Activated effector memory CD4-positive, alpha-beta T cell treated with anti-CD3 and anti-CD28 coated beads, Interleukin-2, amount 50 U/mL, for 16 hours (primary cell): ENCODE data around the gene SRCAP.
"Not testable (repeated sequence)": the region's sequence is repeated elsewhere in the genome, so short reads cannot be mapped to it uniquely, and the experiment has no call there.

Experiments
- DNase-seq: peaks from one replicate; pipeline ENCODE4 v3.0.0-alpha.2; 2020

SRCAP gene

DNA sequence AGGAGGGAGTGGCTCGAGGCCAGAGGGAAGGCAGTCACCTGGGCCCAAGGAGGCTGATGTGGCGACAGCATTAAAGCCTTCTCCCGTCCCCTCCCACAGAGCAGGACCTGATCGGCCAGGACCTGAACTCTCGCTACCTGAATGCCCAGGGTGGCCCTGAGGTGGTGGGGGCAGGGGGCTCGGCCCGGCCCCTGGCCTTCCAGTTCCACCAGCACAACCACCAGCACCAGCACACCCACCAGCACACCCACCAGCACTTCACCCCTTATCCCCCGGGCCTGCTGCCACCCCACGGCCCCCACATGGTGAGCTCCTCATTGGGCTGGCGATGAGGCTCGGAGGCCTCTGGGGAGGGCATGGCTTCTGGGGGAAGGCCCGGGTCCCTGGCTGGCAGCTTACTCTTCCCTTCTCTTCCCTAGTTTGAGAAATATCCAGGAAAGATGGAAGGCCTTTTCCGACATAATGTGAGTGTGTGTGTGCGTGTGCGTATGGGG is 34.3 kb upstream of the SRCAP start:
- DNase-seq = no peak

DNA sequence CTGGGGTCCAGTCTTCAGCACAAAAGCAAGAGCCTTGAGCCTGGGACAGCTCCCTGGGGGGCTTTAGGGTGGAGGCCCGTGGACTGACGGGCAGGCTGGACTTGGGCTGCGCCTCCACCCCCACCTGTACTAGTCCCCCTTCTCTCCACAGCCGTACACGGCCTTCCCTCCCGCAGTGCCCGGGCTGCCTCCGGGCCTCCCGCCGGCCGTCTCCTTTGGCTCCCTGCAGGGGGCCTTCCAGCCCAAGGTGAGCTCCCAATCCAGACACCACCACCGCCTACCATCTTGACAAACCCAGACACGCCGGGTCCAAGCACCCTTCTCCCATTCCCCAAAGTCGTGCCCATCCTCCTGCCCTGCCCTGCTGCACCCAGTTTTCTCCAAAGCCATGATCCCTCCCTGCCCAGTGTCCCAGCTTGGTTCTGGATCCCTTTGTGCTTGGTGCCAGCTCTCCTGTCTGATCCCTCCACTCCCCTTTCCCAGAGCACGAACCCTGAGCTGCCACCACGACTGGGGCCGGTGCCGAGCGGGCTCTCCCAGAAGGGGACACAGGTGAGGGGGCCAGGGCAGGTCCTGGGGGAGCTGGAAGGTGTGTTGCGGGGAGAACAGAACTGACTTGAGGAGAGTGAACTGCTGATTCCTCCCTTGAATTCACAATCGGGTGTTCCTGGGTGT is 33.7 kb upstream of the SRCAP start:
- no peak for DNase-seq

DNA sequence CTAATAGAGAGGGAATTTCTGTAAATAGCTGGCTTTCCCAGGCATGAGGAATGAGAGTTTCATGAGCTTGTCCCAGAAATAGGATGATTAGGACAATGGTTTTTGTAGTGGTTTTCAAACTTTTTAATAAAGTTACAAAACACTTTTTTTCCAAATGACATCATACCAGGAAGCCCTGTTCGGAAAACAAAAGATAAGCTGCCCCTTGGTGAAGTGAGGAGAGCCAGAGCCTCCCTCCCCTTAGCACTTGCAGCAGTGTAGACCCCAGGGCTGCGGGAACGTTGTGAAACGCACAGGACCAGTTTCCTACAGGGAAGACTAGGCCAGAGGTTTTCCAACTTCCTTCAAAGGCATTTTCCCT is 33.2 kb upstream of the SRCAP start:
- no peak for DNase-seq

DNA sequence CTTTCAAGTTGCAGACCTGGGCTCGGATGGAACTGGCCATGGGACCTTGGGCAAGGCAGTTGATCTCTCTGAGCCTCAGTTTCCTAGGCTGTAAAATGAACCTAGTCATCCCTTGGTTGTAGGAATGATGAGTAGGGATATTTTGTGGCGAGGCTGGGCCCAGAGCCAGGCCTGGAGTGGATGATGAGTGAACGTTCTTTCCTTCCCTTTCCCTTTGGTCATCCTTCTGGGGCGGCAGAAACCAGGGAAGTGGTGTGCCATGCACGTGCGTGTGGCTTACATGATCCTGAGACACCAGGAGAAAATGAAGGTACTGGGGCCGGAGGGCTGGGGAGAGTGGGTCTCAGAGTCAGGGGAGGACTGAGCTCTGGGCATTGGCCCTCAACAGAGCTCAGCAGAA is 32.3 kb upstream of the SRCAP start:
- DNase-seq = no peak

DNA sequence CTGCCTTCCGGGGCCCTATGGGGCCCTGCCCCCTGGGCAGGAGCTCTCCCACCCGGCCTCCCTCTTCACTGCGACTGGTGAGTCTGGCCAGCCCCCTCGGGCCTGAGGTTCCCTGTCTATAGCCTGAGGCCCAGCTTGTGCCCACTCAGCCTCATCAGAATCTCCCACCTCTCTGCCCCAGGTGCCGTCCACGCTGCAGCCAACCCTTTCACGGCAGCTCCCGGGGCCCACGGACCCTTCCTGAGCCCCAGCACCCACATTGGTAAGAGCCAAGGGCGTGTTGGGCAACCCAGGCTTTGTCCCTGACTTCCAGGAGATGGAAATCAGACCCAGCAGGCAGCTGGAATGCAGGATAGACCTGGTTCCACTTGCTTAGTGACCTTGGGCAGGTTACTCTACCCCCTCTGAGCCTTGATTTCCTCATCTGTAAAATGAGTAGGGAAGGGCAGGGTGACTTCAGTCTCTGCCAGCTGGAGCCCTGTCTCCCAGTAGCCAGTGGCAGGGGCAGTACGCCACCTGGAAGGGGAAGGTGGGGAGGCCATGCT is 31.5 kb upstream of the SRCAP start:
- DNase-seq = no peak

DNA sequence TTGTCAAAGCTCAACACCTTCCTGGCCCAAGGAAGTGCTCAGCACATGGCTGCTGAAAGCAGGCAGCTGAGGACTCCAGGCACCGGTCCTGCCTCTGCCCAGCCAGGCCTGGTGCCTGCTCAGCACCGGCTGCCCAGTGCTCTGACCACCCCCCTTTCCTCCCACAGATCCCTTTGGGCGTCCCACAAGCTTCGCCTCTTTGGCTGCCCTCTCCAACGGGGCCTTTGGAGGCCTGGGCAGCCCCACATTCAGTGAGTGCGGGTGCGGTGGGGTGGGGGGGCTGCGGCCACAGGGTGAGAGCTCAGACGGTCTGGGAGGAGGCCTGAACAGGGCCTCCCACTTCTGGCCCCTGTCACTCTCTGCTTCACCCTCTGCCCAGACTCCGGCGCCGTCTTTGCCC is 30.6 kb upstream of the SRCAP start:
- no peak for DNase-seq

DNA sequence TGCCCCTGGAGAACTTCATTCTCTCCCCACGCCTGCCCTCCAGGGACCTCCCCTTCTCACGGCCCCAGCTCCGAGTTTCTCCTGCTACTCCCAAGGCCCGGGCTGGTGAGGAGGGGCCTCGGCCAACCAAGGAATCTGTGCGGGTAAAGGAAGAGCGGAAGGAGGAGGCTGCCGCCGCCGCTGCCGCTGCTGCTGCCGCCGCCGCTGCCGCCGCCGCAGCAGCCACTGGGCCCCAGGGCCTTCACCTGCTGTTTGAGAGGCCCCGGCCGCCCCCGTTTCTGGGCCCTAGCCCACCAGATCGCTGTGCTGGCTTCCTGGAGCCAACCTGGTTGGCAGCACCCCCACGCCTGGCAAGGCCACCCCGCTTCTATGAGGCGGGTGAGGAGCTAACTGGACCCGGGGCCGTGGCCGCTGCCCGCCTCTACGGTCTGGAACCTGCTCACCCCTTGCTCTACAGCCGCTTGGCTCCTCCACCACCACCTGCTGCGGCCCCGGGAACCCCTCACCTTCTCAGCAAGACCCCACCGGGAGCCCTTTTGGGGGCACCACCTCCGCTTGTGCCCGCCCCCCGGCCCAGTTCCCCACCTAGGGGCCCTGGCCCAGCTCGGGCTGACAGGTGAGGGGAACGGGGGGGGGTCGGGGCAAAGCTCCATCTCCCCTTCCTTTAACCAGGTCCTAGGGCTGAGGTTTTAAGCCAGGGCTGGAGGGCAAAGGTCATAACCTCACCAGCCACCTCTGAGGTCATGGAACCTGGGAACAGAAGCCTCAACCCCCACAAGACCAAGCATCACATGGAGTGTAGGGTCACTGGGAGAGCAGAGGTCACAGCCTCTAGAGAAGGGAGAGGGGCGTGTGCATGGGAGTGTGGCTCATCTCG is 29.7 kb upstream of the SRCAP start:
- DNase-seq = no peak

DNA sequence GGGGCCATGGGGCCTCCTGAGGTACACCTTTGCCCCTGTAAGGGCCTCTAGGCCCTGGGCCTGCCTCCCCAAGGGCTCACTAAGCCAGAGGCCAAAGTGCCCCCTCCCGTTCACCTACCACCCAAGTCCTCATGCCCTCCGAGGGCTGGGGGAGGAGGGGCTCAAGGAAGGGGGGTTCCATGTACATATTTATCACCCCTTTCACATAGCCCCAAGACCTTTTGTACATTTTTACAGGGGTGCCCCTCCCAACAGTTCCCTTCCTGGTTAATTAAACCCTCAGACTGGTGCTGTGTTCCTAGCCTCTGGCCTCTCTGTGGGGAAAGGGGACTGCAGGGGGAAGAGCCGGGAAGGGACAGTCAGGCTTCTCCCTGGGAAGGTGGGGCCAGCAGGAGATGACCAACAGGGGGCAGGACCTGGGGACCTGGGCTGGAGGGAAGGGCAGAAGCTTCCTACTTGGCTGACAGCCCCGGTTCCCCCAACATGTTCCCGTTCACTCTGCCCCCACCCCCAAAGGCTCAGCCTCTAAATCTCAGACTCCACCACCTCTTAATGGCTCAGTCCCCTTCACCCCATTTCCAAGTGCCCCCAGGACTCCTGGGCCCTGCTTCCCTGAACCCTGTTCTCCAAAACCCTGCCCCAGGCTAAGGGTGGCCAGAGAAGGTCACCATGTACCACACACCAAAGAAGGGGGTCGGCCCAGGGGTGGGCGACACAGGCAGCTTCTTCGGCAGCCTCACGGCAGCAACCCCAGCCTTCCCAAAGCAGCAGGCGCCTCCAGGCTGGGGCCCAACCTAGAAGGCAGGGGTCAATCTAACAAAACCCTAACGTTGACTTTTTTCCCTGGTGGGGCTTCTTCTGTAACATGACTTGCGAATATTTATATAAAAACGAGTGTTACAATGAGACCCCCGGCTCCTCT is 28.8 kb upstream of the SRCAP start:
- no peak for DNase-seq

DNA sequence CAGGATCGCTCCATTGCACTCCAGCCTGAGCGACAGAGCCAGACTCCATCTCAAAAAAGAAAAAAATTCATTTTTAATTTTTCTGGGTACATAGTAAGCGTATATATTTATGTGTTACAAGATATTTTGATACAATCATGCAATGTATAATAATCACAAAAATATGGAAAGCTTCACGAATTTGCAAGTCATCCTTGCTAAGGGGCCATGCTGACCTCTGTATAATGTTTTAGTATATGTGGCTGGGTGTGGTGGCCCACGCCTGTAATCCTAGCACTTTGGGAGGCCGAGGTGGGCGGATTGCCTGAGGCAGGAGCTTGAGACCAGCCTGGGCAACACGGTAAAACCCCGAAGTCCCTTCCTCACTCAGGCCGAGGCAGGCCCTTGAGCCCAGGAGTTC is 23.8 kb upstream of the SRCAP start:
- DNase-seq = no peak

DNA sequence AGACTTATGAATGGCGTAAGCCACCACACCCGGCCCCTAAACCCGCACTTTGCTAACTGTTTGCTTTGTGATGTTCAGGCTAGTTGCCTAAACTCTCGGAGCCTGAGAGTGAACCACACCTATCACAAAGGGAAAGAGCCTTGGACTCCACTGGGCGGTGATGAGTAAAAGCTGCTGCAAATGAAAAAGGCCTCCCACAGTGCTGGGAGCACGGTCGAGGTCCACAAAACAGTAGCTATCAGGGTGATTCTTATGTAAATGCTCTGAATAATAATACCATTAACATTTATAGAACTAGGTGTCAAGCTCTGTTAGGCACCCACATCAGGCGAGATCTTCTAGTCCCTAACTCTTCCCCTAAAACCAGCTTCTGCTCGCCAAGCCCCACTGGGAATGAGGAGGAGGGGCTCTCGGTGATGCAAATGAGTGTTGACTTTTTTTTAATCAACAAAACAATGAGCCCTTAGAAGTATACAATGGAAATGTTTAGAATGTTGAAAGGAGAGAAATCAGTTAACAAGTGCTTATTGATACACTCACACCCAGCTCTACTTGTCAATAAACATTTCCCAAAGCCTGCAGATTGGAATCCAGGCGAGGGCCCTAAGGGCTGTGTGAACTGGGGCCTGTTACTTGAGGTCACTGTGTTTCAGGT is 20.9 kb upstream of the SRCAP start:
- no peak for DNase-seq

DNA sequence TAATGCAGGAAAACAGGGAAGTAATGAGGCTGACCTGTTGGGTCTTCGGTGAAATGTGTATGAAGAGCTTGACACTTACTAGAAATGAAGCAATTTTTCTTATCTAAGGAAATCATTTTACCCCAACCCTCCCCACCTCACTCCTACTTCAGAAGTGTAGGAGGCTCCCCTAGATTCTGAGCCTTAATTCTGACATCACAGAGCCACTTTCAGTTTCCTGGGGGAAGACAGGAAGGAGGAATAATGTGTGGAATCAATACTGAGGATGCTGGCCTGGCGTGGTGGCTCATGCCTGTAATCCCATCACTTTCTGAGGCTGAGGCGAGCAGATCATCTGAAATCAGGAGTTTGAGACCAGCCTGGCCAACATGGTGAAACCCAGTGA is 20.4 kb upstream of the SRCAP start:
- no peak for DNase-seq

DNA sequence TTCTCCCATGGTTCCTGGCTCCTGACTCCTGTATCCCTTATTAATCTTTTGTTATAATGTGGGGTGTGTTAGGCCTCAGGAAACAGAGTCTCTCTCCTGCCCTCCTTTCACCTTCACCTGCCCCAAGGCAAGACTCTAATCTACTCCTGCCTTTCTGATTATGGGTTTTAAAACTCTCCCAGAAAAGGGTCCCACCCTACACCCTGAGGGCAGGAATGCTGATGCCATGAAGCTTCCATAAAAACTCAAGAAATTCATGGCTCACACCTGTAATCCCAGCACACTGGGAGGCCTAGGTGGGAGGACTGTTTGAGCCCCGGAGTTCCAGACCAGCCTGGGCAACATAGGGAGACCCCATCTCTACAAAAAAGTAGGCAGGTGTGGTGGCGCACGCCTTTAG is 18.6 kb upstream of the SRCAP start:
- no peak for DNase-seq

DNA sequence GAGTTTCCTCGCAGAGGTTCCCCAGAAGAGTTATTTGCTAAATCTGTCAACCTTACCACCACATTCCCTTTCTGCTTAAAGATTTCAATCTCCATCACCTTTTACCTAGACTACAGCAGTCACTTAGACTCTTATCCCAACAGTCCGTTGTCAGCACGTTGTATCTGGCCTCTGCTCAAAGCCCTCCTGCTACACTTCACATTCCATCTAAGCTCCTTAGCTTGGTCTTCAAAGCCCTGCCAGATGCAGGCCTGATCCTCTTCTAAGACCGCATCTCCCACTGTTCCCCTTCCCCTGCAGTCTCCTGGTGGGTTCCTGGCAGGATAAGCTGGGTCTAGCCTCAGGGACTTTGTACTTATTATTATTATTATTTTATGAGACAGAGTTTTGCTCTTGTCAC is 10.3 kb upstream of the SRCAP start:
- DNase-seq = no peak

DNA sequence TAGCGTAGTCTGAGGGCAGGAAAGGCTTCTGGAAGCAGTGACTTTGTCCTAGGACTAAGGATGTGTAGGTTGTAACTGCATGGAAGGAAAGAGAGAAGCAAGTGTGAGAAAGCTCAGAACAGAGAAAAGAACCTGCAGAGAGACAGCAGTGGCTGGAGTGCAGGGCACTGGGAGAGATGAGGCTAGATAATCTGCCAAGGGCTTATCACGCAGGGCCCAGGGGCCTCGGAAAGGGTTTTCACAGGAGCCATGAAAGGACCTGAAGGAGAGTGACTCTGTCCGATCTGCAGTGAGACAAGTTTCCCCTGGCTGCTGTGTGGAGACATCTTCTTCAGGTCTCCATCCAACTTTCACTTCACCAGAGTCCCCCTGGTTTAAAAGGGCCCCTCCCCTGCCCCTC is 7.1 kb upstream of the SRCAP start:
- DNase-seq = no peak

DNA sequence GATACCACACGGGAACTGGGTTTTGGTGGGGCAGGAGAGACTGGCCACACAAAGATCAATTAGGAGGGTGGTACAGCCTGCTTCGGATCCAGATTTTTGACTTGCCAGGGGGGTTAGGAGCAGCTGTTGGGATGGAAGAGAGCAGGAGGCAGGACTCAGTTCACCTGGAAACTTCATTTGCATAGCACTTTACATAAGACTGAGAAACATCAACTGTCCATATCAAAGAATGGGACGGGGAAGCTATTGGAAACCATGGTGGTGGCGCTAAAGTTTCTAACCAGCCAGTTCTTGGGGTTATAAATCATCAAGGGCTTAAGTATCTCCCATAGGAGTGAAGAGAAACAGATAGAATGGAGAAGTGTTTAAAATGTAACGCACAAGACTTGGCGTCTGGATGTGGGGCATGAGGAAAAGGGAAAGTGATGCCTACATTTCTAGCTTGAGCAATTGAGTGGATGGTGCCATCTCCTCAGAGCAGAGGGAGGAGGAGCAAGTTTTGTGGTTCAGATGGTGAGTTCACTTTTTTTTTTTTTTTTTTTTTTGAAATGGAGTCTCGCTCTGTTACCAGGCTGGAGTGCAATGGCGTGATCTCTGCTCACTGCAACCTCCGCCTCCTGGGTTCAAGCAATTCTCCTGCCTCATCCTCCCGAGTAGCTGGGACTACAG is 6.4 kb upstream of the SRCAP start:
- no peak for DNase-seq

DNA sequence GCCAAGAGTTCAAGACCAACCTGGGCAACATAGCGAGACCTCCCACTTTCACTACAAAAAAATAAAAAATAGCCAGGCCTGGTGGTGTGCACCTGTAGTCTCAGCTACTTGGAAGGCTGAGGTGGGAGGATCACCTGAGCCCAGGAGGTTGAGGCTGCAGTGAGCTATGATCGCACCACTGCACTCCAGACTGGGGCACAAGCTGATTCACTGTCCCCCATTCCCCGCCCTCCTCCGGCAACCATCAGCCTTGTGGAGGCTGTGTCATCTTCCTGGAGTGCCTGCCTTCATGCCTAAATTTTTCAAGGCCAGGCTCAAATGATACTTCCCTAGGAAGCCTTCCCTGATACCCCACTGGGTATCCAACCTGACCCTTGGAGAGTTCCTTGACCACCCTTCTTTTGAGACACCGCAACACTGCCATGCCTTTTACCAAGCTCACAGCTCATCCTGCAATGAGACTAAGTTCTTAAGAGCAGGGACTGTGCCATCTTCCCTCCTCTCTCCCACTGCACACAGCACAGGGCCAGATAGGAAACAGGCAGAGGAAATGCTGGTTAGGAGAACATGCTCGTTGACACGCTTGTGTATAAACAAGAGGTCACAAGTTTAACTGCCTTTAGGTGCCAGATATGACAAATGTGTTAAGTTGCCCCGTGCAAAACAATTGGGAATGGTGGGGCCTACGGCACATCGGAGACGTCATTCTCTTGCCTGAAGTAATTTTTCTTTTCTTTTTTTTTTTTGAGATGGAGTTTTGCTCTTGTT is 3.9 kb upstream of the SRCAP start:
- DNase-seq = no peak

DNA sequence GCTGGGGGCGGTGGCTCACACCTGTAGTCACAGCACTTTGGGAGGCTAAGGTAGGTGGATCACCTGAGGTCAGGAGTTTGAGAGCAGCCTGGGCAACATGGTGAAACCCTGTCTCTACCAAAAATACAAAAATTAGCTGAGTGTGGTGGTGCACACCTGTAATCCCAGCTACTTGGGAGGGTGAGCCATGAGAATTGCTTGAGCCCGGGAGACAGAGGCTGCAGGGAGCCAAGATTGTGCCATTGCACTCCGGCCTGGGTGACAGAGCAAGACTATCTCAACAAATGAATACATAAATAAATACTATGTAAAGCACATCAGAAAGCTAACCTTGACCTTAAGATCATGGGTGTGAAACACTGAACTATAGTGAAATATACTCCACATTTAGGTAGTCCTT is 2.3 kb upstream of the SRCAP start:
- DNase-seq = not testable (repeated sequence)

DNA sequence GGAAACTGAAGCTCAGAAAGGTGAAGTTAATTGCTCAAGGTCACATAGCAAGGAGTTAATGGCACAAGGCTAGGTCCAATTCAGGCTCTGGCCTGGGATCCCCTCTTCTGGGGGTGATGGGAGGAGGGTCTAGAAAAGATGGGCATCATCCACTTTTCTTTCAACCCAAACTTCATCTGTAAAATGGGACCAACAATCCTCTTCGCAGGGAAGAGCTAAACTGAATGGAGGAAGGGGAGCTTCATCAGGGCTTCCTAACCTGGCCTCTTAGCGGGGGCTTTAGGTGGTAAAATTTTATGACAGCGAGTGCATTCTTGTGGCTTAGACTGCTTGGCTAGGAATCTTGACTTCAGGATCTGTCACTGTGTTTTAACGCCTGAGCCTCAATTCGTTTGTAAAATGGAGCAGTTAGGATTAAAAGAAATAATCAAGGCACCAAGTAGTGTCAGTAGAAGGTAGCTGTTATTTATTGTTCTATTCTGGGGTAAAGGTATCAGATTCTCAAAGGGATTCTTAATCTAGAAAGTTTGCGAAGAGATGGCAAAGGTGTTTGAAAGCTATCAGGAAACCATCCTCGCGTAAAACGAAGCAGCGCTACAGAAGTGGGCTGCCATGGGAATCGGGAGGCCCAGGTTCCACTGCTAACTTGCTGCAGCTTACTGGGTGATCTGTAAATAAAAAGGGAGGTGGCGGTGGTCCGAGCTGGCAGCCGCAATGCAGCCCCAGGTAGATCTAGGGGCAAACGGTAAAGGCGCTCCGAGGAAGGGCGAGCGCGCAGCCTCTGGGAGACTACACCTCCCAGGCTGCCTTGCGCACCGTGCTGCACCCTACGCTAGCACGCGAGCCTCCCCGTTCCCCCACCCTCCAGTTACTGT is 1.5 kb upstream of the SRCAP start:
- no peak for DNase-seq

DNA sequence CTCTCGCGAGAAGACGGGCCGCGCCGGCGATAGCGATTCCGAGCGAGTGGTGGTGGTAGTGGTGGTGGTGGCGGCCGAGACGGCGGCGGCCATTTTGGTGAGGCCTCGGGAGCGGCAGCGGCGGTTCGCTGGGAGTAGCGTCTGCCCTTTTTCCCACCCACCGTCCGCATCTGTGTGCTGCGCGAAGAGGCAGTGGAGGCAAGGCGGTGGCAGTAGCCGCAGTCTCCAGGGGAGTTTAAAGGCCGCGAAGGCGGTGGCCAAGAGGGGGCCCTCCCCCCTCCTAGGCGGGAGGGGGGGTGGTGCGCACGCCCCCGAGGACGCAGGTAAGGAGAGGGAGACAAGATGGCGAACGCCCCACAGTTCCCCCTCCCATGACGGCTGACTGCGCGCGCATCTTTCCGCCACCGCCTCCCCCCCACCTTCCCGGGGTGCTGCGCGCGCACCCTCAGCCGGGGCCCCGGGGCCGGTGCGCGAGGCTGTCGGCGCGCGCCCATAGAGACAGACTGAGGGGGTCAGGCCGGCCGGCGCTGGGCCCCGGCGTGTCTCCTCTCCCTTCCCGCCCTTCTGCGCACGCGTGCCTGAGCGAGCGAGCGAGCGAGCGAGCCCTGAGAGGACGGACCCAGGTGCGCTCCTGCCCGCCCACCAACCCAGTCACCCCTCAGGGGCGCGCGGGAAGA is 694 bp upstream of the SRCAP start:
- peak; percentile 99 for DNase-seq
